Ascending aorta (tissue), 2 donors: ENCODE results near the gene ZBTB16. TPM values are rescaled to one million over a fixed set of nuclear protein-coding genes. Genes with fewer than 3 reads are reported as not detected.

Experiments used
- DNase-seq, 2 donors: peaks; one replicate each; pipeline ENCODE4 v3.0.0-alpha.2; 2019; ENCODE audit warnings: low spot score in 2 of 2
- H3K27ac ChIP-seq, 2 donors: fragments of 200-600 bp; sonication (generic); one replicate each; pipeline ENCODE4 v1.5.1; 2016 to 2017; ENCODE audit warnings: mild to moderate bottlenecking in 1 of 2
- H3K27me3 ChIP-seq: fragments of 200-600 bp; sonication (generic); one replicate; pipeline ENCODE4 v1.5.1; 2017
- H3K36me3 ChIP-seq, 2 donors: fragments of 200-600 bp; sonication (generic); one replicate each; pipeline ENCODE4 v1.5.1; 2016
- H3K4me1 ChIP-seq, 2 donors: fragments of 200-600 bp; sonication (generic); one replicate each; pipeline ENCODE4 v1.5.1; 2016 to 2017; ENCODE audit warnings: mild to moderate bottlenecking in 1 of 2
- H3K4me3 ChIP-seq, 2 donors: fragments of 200-600 bp; sonication (generic); one replicate each; pipeline ENCODE4 v1.5.1; 2016 to 2017; ENCODE audit warnings: mild to moderate bottlenecking in 1 of 2
- H3K9me3 ChIP-seq, 2 donors: fragments of 200-600 bp; sonication (generic); one replicate each; pipeline ENCODE4 v1.5.1; 2016
- intact Hi-C: fragments of 100-400 bp; cut with DNase I; formaldehyde crosslinking; loops from one replicate; pipeline ENCODE4 v1.15.1; 2023
- total RNA-seq: library from RNA; depleted of rRNA; stranded (reverse); fragments of >200 nt; gene quantifications from one replicate; pipeline ENCODE4 v1.1.0, GENCODE V29; 2016
- TF ChIP-seq, protein P1 (sequence below), 3 experiments: fragments of 200-600 bp in 2 of 3; fragments of 450-650 bp in 1 of 3; sonication (generic) in 2 of 3; IDR thresholded peaks; one replicate each; pipeline ENCODE4 v1.5.1; 2016 to 2019; ENCODE audit warnings: antibody characterized with exemption in 3 of 3, mild to moderate bottlenecking in 1 of 3, moderate library complexity in 1 of 3

Gene ZBTB16
- total RNA-seq, 1 donor from 2014 or later, result 344 TPM

GRCh38 chr11:114215871-114216795, 156.6 kb downstream of the ZBTB16 start:
- H3K27me3 ChIP-seq, result no peaks in the 10 kb centered on the region
- DNase-seq, result no peak
- peaks cover 37 to 58% of the 10 kb centered on the region in 2 donors for H3K4me1 ChIP-seq
- H3K9me3 ChIP-seq, result no peaks in the 10 kb centered on the region
- H3K27ac ChIP-seq, result peak overlapping the region; percentile 23 to 70
- TF ChIP-seq, protein P1, sequence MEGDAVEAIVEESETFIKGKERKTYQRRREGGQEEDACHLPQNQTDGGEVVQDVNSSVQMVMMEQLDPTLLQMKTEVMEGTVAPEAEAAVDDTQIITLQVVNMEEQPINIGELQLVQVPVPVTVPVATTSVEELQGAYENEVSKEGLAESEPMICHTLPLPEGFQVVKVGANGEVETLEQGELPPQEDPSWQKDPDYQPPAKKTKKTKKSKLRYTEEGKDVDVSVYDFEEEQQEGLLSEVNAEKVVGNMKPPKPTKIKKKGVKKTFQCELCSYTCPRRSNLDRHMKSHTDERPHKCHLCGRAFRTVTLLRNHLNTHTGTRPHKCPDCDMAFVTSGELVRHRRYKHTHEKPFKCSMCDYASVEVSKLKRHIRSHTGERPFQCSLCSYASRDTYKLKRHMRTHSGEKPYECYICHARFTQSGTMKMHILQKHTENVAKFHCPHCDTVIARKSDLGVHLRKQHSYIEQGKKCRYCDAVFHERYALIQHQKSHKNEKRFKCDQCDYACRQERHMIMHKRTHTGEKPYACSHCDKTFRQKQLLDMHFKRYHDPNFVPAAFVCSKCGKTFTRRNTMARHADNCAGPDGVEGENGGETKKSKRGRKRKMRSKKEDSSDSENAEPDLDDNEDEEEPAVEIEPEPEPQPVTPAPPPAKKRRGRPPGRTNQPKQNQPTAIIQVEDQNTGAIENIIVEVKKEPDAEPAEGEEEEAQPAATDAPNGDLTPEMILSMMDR (IDR thresholded peaks at IDR 0.05), result no peak
- intact Hi-C loops, result no loop called here
- H3K4me3 ChIP-seq, result no peak overlapping the region
- H3K36me3 ChIP-seq, result peaks cover 48 to 50% of the 10 kb centered on the region in 2 donors

GRCh38 chr11:114216796-114217180, 157.3 kb downstream of the ZBTB16 start:
- H3K27me3 ChIP-seq, result no peaks in the 10 kb centered on the region
- intact Hi-C loops, result no loop called here
- peak overlapping the region in 1 of 2 donors; percentile 70 for H3K27ac ChIP-seq
- peaks cover 42 to 48% of the 10 kb centered on the region in 2 donors for H3K36me3 ChIP-seq
- H3K4me3 ChIP-seq, result no peak overlapping the region
- peaks cover 37 to 62% of the 10 kb centered on the region in 2 donors for H3K4me1 ChIP-seq
- H3K9me3 ChIP-seq, result no peaks in the 10 kb centered on the region
- DNase-seq, result no peak
- TF ChIP-seq, protein P1 (IDR thresholded peaks at IDR 0.05), result no peak

GRCh38 chr11:114218508-114218907, 159.0 kb downstream of the ZBTB16 start:
- H3K9me3 ChIP-seq, result no peaks in the 10 kb centered on the region
- DNase-seq, result no peak
- peaks cover 39 to 49% of the 10 kb centered on the region in 2 donors for H3K36me3 ChIP-seq
- peak overlapping the region in 1 of 2 donors; percentile 70 for H3K27ac ChIP-seq
- no peaks in the 10 kb centered on the region for H3K27me3 ChIP-seq
- H3K4me3 ChIP-seq, result peak overlapping the region in 1 of 2 donors; percentile 18
- TF ChIP-seq, protein P1 (IDR thresholded peaks at IDR 0.05), result no peak
- peaks cover 37 to 59% of the 10 kb centered on the region in 2 donors for H3K4me1 ChIP-seq
- intact Hi-C loops, result no loop called here

DNA sequence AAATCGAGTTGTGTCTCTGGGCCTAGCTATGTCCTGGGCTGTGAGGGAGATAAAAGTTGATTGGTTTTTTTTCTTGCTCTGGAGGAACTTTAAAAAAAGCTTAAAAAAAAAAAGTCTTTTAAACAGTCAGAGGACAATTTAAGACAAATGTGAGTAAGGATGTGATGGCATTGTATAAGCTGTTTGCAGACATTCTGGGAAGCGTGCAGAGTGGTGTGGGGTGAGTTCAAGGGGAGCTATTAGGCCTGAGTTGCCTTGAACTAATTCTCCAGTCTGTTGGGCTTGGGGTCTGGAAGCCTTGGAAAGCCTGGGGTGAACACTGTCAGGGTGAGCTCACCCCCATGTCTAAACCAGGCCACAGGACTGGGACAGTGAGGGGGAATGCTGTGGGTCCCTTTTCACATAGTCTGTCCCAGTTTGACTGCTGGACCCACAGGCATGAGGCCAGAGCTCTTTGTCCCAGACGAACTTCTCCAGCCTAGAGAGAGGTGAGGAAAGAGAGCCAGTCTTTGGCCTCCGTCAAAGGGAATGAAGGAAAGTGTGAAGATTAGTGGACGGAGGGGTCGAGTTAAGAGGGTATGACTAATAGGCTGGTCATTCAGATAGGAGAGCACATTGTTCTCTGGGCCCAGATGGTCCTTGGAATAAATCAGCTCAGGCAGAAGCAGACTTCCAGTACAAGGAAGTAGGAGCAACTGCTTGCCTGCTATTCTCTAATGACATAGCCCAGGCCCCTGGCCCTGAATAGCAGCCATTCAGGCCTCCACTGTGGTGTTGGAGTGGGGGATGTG, 160.2 kb downstream of the ZBTB16 start:
- no peaks in the 10 kb centered on the region for H3K9me3 ChIP-seq
- peaks cover 36 to 51% of the 10 kb centered on the region in 2 donors for H3K36me3 ChIP-seq
- peak in 1 of 2 donors; percentile 79 for DNase-seq
- TF ChIP-seq, protein P1 (IDR thresholded peaks at IDR 0.05), result no peak
- intact Hi-C loops, result no loop called here
- H3K27me3 ChIP-seq, result no peaks in the 10 kb centered on the region
- peak overlapping the region; percentile 61 to 70 for H3K27ac ChIP-seq
- H3K4me3 ChIP-seq, result peak overlapping the region in 1 of 2 donors; percentile 3
- peaks cover 37 to 59% of the 10 kb centered on the region in 2 donors for H3K4me1 ChIP-seq

- peaks cover 40 to 46% of the 10 kb centered on the region in 2 donors for H3K36me3 ChIP-seq
- peak overlapping the region in 1 of 2 donors; percentile 70 for H3K27ac ChIP-seq
- H3K4me1 ChIP-seq, result peaks cover 29 to 47% of the 10 kb centered on the region in 2 donors
Measured at GRCh38 chr11:114221037-114221436, 161.5 kb downstream of the ZBTB16 start.

More at GRCh38 chr11:114221037-114221436, 161.5 kb downstream of the ZBTB16 start:
- Histone ChIP-seq H3K4me3 (no peak overlapping the region), H3K27me3 (no peaks in the 10 kb centered on the region), H3K9me3 (no peaks in the 10 kb centered on the region)
- no peak for DNase-seq
- TF ChIP-seq, protein P1 (IDR thresholded peaks at IDR 0.05), result no peak
- intact Hi-C loops, result no loop called here
